Measurements from ENCODE around the gene TMED1.

The TMED1 gene

DNA sequence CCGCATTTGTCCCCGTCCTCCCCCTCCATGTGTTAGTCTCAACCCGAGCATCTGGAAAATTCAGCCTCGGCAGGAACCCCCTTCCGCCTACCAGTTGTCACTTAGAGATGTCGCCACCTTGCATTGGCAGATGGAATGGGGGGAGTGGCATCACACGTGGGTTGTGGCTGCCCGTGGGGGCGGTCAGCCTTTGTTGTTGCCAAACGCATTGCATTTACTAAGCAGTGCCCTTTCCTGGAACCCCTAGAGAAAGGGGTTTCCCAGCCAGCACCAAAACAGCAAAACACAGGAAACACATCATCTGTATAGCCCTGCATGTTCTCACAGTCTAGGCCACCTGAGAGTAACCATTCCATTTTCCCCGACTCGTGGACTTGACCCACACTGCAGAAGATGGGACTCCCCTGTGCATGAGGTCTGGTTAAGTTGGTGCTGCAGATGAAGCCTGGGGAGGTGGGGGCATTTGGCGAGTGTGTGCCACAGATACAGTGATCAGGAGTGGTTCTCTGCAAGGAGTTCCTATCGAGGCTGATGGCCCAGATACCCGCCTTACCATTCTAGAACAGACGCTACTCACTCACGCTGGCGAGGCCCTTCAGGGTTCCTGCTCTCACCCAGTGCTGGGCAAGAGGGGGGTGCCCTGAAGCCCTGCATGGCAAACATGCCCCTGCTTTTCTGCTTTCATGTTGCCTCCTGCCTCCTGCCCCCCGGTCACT is 38.3 kb downstream of the TMED1 start:
- FAIRE-seq (peak; percentile 76), DNase-seq (ENCODE audit: insufficient read length) (peak; percentile 47)
- TF ChIP-seq TAF1 (IDR thresholded peaks at IDR 0.05; ENCODE audit: borderline replicate concordance, low read depth, low read length) (no peak), POLR2AphosphoS5 (IDR thresholded peaks at IDR 0.05; ENCODE audit: low read depth, low read length) (peak; percentile 22; the same call in 1 of the 2 replicates)

DNA sequence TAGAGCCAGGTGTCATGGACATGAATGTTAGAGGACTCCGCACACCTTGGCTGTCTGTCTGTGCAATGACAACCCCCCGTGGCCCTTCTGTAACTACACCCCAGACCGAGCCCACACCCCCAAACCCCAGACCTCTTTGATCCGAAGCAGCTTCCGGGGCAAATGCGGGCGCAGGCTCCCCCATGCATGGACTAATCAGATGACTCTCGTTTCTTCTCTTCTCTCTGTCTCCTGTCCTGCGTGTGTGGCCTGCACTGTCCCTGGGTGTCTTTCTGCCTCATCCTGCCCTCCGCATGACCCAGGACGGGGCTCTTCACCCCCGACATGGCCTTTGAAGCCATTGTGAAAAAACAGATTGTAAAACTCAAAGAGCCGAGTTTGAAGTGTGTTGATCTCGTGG is 38.9 kb downstream of the TMED1 start:
- DNase-seq (ENCODE audit: insufficient read length) (no peak), FAIRE-seq (no peak)
- no peak for TF ChIP-seq POLR2A (IDR thresholded peaks at IDR 0.05; ENCODE audit: low read depth, low read length)
- no peak for TF ChIP-seq POLR2AphosphoS5 (IDR thresholded peaks at IDR 0.05; ENCODE audit: low read depth, low read length)
- no peak for TF ChIP-seq TAF1 (IDR thresholded peaks at IDR 0.05; ENCODE audit: borderline replicate concordance, low read depth, low read length)

DNA sequence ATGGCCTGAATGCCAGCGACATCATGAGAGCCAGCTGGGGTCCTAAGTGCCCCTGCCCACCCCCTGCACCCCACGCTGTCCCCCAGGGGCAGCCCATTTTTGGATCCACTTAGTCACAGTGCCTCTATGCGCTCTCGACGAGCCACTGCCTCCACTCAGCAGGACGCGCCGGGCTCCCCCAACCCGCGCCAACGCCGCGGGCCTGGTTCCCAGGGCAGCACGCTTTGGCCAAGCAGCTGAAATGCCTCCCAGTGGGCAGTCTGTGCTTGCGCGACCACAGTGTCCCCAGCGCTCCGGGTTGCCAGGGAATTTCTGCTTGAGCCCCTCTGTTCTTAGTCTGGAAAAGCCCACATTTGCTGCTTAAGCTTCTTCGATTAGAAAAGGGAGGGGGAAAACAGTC is 39.4 kb downstream of the TMED1 start:
- FAIRE-seq = no peak
- DNase-seq (ENCODE audit: insufficient read length) = no peak
- TF ChIP-seq TAF1 (IDR thresholded peaks at IDR 0.05; ENCODE audit: borderline replicate concordance, low read depth, low read length) = no peak
- TF ChIP-seq POLR2AphosphoS5 (IDR thresholded peaks at IDR 0.05; ENCODE audit: low read depth, low read length) = no peak
- no peak for TF ChIP-seq POLR2A (IDR thresholded peaks at IDR 0.05; ENCODE audit: low read depth, low read length)

DNA sequence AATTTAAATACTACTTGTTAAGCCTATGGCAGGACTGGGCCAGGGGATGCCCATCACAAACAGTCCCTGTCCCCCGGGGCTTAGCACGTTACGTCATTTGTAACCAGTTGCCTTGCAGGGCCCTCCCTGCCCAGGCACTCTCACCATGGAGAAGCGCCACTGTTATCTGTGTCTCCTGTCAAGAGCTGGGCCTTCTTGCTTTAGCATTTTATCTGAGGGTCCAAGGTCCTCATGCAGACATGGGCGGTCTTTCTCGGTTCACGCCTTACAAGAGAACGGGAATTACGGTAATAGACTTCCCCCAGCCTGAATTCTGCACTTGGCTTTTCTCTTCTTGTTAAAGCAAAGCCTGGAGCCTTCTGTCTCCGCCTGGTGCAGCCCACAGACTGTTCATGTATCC is 46.1 kb downstream of the TMED1 start:
- no peak for DNase-seq (ENCODE audit: insufficient read length)
- TF ChIP-seq POLR2AphosphoS5 (IDR thresholded peaks at IDR 0.05; ENCODE audit: low read depth, low read length) = no peak
- no peak for TF ChIP-seq POLR2A (IDR thresholded peaks at IDR 0.05; ENCODE audit: low read depth, low read length)
- TF ChIP-seq TAF1 (IDR thresholded peaks at IDR 0.05; ENCODE audit: borderline replicate concordance, low read depth, low read length) = no peak
- FAIRE-seq = no peak

DNA sequence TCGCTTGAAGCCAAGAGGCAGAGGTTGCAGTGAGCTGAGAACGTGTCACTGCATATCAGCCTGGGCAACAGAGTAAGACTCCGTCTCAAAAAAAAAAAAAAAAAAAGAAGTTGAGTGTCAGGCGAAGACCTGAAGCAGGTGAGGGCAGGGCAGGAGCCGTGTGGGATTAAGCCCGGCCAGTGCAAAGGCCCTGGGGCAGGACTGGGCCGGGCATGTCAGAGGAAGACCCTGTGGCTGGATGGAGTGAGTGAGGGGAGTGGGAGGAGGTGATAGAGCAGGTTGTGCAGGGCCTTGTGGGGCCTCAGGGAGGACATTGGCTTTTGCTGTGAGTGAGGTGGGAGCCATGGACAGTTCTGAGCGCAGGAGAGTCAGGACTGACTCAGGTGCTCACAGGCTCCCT is 47.9 kb downstream of the TMED1 start:
- DNase-seq (ENCODE audit: insufficient read length) (no peak), FAIRE-seq (no peak)
- TF ChIP-seq TAF1 (IDR thresholded peaks at IDR 0.05; ENCODE audit: borderline replicate concordance, low read depth, low read length) = no peak
- TF ChIP-seq POLR2A (IDR thresholded peaks at IDR 0.05; ENCODE audit: low read depth, low read length) = no peak
- no peak for TF ChIP-seq POLR2AphosphoS5 (IDR thresholded peaks at IDR 0.05; ENCODE audit: low read depth, low read length)

DNA sequence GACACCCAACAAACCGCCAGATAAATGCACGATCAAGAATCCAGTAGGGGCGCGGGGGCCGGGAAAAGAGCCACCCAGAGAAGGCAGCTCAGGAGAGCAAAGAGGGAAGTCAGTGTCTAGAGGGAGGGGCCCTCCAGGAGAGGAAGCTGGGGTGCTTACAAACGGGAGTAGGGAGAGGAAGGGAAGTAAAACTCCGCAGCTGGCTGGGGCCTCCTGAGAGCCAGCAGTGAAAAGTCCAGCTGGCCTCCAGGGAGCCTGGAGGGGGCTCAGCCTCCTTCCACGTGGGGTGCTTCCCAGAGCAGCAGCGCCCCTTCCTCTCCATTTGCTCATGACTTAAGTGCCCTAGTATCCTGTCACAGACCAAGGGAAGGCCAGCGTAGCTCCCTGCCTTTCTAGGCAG is 51.8 kb downstream of the TMED1 start:
- no peak for FAIRE-seq
- TF ChIP-seq POLR2AphosphoS5 (IDR thresholded peaks at IDR 0.05; ENCODE audit: low read depth, low read length) (no peak), POLR2A (IDR thresholded peaks at IDR 0.05; ENCODE audit: low read depth, low read length) (no peak), TAF1 (IDR thresholded peaks at IDR 0.05; ENCODE audit: borderline replicate concordance, low read depth, low read length) (no peak)

DNA sequence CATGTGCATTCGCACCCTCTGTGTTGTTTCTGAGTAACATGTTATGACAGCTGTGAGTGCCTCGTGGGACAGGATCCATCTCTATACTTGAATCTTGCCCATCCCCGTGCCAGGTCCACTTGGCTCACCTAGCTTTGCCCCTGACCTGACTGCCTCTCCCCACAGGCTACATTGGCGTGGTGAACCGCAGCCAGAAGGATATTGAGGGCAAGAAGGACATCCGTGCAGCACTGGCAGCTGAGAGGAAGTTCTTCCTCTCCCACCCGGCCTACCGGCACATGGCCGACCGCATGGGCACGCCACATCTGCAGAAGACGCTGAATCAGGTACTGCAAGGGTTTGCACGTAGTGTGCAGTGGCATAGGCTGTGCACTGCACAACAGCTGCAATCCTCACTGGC is 53.2 kb downstream of the TMED1 start:
- FAIRE-seq (no peak), DNase-seq (ENCODE audit: insufficient read length) (no peak)
- TF ChIP-seq TAF1 (IDR thresholded peaks at IDR 0.05; ENCODE audit: borderline replicate concordance, low read depth, low read length) = no peak
- no peak for TF ChIP-seq POLR2AphosphoS5 (IDR thresholded peaks at IDR 0.05; ENCODE audit: low read depth, low read length)
- TF ChIP-seq POLR2A (IDR thresholded peaks at IDR 0.05; ENCODE audit: low read depth, low read length) = no peak

More for the DNA sequence above, 51.8 kb downstream of the TMED1 start:
- DNase-seq (ENCODE audit: insufficient read length) = no peak
